Peyer's patch (tissue), 4 donors: Measurements from ENCODE around the gene ERP44.

Experiments
- CTCF ChIP-seq, 6 experiments: fragments of 450-650 bp in 4 of 6; fragments of 200-600 bp in 2 of 6; sonication (generic) in 1 of 6; IDR thresholded peaks; one replicate each; pipeline ENCODE4 v1.5.1; 2017 to 2019; ENCODE audit warnings: antibody characterized with exemption in 6 of 6, mild to moderate bottlenecking in 3 of 6, moderate library complexity in 1 of 6
- POLR2A ChIP-seq, 2 donors: fragments of 450-650 bp; IDR thresholded peaks; one replicate each; pipeline ENCODE4 v1.5.1; 2017; ENCODE audit warnings: antibody characterized with exemption in 2 of 2, mild to moderate bottlenecking in 2 of 2, moderate library complexity in 2 of 2

GRCh38 chr9:100012279-100012678, 86.5 kb downstream of the ERP44 start:
- TF ChIP-seq CTCF (IDR thresholded peaks at IDR 0.05) (no peak), POLR2A (IDR thresholded peaks at IDR 0.05) (no peak)
